CD4-positive, alpha-beta T cell treated with Interleukin-6 for 4 hours (primary cell): ENCODE measurements around the gene MAP3K5.

Experiments
- DNase-seq: peaks from one replicate; pipeline ENCODE4 v3.0.0-alpha.2; 2020; ENCODE audit warnings: mixed read lengths

The MAP3K5 gene

GRCh38 chr6:136553166-136553787 is 239.0 kb downstream of the MAP3K5 start:
- no peak for DNase-seq

DNA sequence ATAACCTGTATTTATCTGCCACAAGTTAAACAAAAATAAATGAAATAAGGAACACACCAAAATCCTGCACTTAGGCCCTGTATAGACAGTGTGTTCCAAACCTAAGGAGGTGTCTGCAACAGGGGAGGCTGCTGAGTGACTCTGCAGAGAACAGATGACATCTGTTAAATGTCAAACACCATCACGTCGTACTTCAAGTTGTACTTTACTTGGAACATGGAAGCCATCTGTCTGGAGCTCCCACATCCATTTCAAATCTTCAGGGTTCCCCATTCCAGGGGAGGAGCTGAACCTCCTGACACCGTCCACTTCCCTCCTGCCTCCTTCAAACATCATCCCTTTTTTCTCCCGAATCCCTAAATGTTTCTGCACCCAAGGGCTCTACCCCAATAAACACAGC is 240.2 kb downstream of the MAP3K5 start:
- no peak for DNase-seq

- DNase-seq = no peak
These were observed 241.2 kb downstream of the MAP3K5 start for GRCh38 chr6:136551103-136551502.

DNA sequence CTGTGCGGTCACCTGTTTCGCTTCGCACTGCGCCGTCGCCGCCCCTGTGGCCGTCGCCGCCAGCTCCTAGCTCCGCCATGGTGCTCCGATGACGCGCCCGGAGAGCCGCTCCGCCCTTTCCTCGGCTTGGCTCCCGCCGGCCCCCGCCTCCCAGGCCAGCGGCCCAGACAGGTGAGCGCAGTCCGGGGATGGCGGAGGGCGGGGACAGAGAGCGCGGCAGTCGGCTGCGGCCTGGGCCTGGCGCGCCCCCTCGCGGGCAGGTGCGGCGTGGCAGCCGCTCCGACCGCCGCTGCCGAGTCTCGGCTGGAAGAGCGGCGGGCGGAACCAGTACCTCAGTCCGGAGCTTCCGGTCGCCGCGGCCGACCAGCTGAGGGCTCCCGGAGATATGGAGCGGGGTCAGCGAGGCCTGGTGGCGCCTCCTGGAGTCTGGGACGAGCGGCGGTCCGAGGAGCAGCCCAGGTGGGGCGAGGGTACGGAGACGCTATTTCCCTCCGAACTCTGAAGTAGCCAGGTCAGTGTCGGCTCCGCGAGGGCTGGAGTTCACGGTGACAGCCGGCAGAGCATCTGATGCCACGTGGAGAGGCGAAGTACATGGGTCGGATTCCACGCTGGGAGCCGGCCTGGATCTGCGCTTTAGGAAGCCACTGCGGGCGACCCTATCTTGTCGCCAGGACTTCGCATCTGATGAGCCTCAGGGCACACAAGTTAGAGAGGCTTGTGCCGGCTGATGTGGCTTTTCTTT is 241.8 kb downstream of the MAP3K5 start, which contains the start of gene MAP7:
TSS of gene MAP7 (minus strand) at position 93 of the 742 bp plus-strand sequence. CDS start at position 79, 14 bp downstream.
- peak; percentile 78 for DNase-seq

- DNase-seq = no peak
These were observed 242.3 kb downstream of the MAP3K5 start for GRCh38 chr6:136550045-136550329.

- DNase-seq = no peak
These were observed 242.8 kb downstream of the MAP3K5 start for GRCh38 chr6:136549300-136550044.

- DNase-seq = no peak
These were observed 243.5 kb downstream of the MAP3K5 start for GRCh38 chr6:136548582-136549299.

GRCh38 chr6:136547871-136548270 is 244.4 kb downstream of the MAP3K5 start:
- DNase-seq = no peak

DNA sequence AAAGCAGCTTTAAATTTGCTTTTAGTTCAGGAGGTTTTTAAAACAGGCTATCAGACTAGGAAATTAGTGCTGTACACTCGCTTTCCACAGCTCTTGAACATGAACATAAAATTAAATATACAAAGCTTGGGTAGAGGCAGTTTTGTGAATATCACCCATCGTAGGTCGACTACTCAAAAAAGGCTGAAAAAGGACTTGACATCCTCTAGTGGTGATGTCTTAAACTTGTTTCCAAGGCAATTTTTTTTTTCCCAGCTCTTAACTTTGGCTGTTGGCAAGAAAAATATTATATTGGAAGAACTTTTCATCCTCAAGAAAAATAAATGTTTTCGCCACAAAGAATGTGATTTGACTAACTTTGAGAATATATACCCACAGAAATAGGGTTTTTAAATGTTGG is 244.9 kb downstream of the MAP3K5 start:
- no peak for DNase-seq

- DNase-seq = no peak
These were observed 245.9 kb downstream of the MAP3K5 start for GRCh38 chr6:136546331-136546730.

DNA sequence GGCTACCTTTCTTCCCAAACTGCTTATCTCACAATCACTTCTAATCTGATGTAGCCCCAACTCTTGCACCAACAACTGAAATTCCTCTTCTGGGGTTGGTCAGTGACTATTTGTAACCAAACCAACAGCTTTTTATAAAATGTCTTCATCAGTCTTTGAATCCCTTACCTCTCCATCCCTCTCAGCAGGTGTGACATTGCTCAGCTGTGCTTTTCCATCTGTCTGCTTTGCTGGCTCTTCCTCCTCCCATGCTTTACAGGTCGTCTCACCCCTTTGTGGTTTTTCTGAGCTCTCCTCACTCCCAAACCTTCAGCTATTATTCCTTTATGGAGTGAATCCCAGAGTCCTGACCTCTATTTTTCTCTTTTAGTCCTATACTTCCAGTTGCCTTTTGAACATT is 248.0 kb downstream of the MAP3K5 start:
- no peak for DNase-seq

DNA sequence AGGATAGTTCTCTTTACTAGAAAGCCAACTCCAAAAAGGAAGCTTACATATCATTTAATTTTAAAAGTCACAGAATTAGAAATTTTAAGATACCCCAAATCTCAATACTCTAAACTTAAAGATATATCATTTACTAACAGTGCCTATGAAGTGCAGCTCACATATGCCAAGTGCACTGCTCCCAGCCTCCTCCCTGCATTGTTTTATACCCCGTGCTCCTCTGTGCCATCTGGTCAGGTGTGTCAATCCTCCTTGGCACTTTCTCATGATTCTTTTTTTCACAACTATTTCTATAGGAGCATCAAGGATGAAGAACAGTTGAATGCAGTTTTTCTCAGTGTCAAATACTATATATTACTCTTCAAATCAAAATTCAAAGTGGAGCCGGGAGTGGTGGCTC is 250.9 kb downstream of the MAP3K5 start:
- DNase-seq = no peak

DNA sequence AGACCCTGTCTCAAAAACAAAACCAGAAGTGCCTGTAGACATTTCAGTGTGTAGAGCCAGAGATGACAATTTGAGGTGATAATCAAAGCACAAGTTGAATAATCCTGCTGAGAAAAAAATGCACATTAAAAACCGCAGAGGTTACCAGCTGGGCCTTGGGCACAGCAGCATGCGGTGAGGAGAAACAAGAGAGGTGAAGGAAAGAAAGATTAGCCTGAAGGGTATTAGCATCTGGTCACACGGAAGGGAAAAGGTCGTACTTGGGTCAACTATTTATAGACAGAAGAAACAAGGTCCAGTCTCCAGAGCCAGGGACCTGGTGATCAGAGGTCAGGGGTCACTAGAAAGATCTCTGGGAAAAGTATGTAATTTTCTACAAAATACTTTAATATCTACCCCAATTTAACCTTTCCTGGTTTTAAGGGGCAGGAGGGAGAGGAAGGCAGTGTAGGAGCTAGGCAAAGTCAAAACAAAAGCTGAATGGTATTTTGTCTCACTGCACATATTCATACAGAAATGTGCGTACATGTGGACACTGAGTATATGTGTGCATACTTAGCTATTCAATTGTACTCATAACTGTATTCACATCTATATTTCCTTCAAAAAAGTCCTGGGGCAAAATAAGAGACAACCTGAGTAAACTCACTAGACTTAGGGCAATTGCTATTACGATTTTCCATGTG is 252.2 kb downstream of the MAP3K5 start:
- DNase-seq = no peak

DNA sequence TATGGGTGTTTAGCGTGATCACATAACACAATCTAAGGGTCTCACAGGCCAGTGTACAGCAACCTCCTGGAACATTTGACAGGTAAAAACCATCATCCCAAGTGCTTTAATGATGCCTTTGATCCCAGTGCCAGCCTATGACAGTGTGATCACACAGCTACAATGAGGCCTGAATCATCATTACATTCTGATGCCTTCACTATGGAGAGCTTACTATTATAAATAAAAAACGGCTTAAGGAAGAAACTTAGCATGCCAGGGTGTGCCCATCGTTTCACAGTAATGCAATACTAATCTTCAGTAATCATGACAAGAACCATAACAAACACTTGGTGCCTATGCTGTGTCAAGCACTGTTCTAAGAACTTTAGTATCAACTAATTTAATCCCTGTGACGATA is 253.4 kb downstream of the MAP3K5 start:
- DNase-seq = no peak

GRCh38 chr6:136535880-136536650 is 256.2 kb downstream of the MAP3K5 start:
- DNase-seq = no peak

DNA sequence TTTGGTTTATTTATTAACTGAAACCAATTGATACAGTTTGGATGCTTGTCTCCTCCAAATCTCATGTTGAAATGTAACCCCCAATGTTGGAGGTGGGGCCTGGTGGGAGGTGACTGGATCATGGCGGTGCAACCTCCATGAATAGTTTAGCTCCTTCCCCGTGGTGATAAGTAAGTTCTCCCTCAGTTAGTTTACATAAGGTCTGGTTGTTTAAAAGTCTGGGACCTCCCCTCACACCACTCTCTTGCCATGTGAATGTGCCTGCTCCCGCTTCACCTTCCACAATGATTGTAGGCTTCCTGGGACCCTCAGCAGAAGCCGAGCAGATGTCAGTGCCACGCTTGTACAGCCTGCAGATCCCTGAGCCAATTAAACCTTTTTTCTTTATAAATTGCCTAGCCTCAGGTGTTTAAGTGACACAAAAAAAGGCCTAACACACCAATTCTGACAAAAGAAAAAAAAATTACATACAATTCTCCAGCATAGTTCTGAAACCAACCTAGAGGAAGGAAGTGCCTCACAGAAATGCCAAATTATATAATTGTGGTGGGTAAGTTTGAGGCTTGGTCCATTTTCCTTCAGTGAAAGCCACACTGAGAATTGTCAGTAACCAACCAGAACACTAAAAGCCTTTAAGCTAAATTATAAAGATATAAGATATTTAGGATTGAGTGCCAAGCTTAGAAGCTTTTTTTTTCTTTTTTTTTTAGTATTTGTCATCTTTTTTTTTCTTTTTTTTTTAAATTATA is 257.1 kb downstream of the MAP3K5 start:
- no peak for DNase-seq

DNA sequence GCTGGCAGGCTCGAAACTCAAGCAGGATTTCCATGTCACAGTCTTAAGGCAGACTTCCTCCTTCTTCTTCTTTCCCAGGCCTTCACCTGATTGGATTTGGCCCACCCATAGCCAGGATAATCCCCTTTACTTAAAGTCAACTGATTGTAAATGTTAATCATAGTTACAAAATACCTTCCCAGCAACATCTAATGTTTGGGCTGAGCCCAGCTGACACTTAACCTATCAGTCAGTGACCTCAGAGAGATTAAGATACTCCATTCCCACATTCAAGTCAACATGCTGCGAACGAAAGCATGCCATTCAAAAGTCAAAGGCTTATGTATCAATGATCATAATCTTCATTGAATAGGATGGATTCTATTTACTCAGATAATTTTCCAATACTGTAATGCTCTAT is 258.0 kb downstream of the MAP3K5 start:
- DNase-seq = no peak

GRCh38 chr6:136533487-136533886 is 258.8 kb downstream of the MAP3K5 start:
- DNase-seq = no peak

DNA sequence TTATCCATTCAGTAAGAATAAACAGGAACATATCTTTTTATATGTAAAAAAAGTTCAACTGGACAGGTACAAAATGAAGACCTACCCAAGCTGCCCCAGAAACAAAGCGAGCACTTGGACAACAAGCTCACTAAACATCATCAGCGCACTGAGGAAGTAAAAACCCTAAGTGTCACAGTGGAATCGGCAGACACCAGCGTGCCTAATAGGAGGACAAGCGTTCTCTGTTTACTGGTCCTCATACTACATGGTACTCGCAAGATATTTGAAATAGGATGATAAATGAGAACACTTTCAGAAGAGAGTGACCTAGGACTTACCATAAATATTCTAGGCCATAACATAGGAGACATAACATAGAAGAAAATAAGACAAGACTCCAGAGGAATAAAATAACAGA is 260.2 kb downstream of the MAP3K5 start:
- no peak for DNase-seq

GRCh38 chr6:136529710-136530109 is 262.6 kb downstream of the MAP3K5 start:
- no peak for DNase-seq

- no peak for DNase-seq
These were observed 263.8 kb downstream of the MAP3K5 start for GRCh38 chr6:136528477-136528876.
